HUES64 (cell line): ENCODE data around the gene OMD.

Experiments used
- H3K27ac ChIP-seq: 2 replicates; pipeline ENCODE4 v1.7.0; 2013; ENCODE audit warnings: low read depth, low read length, inconsistent platforms
- H3K27me3 ChIP-seq: 2 replicates; pipeline ENCODE4 v1.6.1; 2013; ENCODE audit warnings: mild to moderate bottlenecking, low read length; ENCODE audit not compliant: insufficient read depth
- H3K36me3 ChIP-seq: 2 replicates; pipeline ENCODE4 v1.6.1; 2013; ENCODE audit warnings: mild to moderate bottlenecking, low read length; ENCODE audit not compliant: insufficient read depth
- H3K4me1 ChIP-seq: 2 replicates; pipeline ENCODE4 v1.6.1; 2013; ENCODE audit warnings: mild to moderate bottlenecking, low read length, moderate library complexity; ENCODE audit not compliant: insufficient read depth
- H3K4me3 ChIP-seq: 2 replicates; pipeline ENCODE4 v1.5.1; 2013; ENCODE audit warnings: mild to moderate bottlenecking, low read length, moderate library complexity
- H3K9ac ChIP-seq: 2 replicates; pipeline ENCODE4 v1.6.1; 2013; ENCODE audit warnings: mild to moderate bottlenecking, low read depth, low read length
- H3K9me3 ChIP-seq: 2 replicates; pipeline ENCODE4 v1.6.1; 2013; ENCODE audit warnings: low read depth, low read length; ENCODE audit not compliant: insufficient read depth
- WGBS: fragments of 150-250, 120-280 bp; methylation state at CpG from one replicate; pipeline ENCODE4 v1.1.7; 2013; ENCODE audit warnings: missing lambda C conversion rate; 5-methylcytosine and 5-hydroxymethylcytosine counted together

The OMD gene

DNA sequence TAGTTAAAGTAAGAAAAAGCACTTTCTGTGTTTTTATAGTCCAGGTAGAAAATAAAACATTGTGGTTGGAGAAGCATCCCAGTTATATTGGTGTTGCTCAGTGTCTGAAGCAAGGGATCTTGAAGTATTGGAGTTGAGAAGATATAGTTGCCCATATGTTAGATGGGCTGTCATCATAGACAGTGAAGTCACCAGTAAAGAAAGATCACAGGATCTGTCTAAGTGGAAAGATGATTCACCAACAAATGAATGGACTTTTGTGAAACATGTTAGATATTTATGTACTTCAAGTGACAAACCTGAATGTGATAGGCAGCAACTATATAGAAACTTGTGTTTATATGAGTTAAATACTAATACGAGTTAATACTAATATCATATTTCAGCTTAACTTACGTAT lies 31.6 kb downstream of the OMD start:
- 0 out of 2 replicates have a peak, but pooled peaks cover 2% of the 10 kb centered on the region for H3K9me3 ChIP-seq
- no peak overlapping the region for H3K4me3 ChIP-seq
- no peak overlapping the region for H3K9ac ChIP-seq
- no peaks in the 10 kb centered on the region for H3K4me1 ChIP-seq
- no peak overlapping the region for H3K27ac ChIP-seq
- no peaks in the 10 kb centered on the region for H3K27me3 ChIP-seq
- 100% methylated on average over 1 of the region's 2 CpGs for WGBS
- H3K36me3 ChIP-seq, result no peaks in the 10 kb centered on the region

DNA sequence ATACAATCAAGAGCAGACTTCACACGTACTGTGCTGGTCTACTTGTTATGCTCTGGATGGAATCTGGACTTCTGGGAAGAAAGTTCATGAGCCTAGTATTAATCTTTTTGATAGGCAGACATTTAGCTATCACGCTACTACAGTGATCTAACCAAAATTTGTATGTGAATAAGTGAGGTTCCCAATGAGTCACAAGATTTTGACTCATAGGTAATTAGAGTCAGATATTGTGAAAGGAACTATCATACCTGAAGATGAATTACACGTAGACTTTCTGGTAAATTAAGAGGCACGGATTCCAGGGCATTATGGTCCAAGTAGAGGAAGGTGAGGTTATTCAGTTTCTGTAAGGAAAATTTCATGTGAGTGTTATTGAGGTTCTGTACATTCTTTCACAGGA lies 38.3 kb downstream of the OMD start:
- no peak overlapping the region for H3K9ac ChIP-seq
- no peaks in the 10 kb centered on the region for H3K36me3 ChIP-seq
- H3K4me3 ChIP-seq, result no peak overlapping the region
- H3K27me3 ChIP-seq, result no peaks in the 10 kb centered on the region
- no peaks in the 10 kb centered on the region for H3K9me3 ChIP-seq
- no peaks in the 10 kb centered on the region for H3K4me1 ChIP-seq
- no peak overlapping the region for H3K27ac ChIP-seq
- WGBS, result 96% methylated on average over 4 of the region's 4 CpGs

DNA sequence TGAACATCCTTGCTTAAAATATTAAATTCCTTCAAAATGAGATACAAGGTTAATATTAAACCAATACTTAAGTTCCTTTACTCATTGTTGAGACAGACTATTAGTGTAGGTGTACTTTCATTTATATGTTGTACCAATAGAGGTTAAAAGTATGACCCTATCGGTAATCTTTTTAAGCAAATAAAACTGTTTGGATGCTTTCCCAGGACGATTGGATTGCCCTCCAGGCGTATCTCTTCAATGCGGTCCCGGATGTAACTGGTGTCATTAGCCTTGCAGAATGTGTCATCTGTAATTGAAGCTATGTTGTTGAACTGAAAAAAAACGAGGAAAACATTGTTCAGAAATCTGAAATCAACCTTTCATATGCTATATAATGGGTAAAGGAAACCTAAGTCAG lies 38.8 kb downstream of the OMD start:
- WGBS, result 95% methylated on average over 5 of the region's 6 CpGs
- Histone ChIP-seq H3K27me3 (no peaks in the 10 kb centered on the region), H3K4me3 (no peak overlapping the region), H3K9ac (no peak overlapping the region), H3K9me3 (no peaks in the 10 kb centered on the region), H3K4me1 (peaks cover 4% of the 10 kb centered on the region; the same call in 1 of the 2 replicates), H3K27ac (no peak overlapping the region), H3K36me3 (no peaks in the 10 kb centered on the region)

GRCh38 chr9:92385001-92385400 lies 39.3 kb downstream of the OMD start:
- H3K4me1 ChIP-seq, result peaks cover 9% of the 10 kb centered on the region
- H3K9me3 ChIP-seq, result no peaks in the 10 kb centered on the region

GRCh38 chr9:92384375-92384774 lies 39.9 kb downstream of the OMD start:
- H3K27ac ChIP-seq, result no peak overlapping the region
- no peaks in the 10 kb centered on the region for H3K36me3 ChIP-seq
- no peak overlapping the region for H3K4me3 ChIP-seq
- H3K27me3 ChIP-seq, result no peaks in the 10 kb centered on the region
- H3K9me3 ChIP-seq, result no peaks in the 10 kb centered on the region
- H3K4me1 ChIP-seq, result peaks cover 15% of the 10 kb centered on the region
- no peak overlapping the region for H3K9ac ChIP-seq
- no CpG with 5 or more reads among the region's 1 CpG for WGBS

More at GRCh38 chr9:92385001-92385400, 39.3 kb downstream of the OMD start:
- Histone ChIP-seq H3K36me3 (no peaks in the 10 kb centered on the region), H3K4me3 (no peak overlapping the region), H3K27ac (no peak overlapping the region), H3K9ac (no peak overlapping the region), H3K27me3 (no peaks in the 10 kb centered on the region)
- WGBS, result 85% methylated on average over 2 of the region's 3 CpGs

- Histone ChIP-seq H3K9ac (no peak overlapping the region), H3K9me3 (no peaks in the 10 kb centered on the region), H3K4me1 (peaks cover 36% of the 10 kb centered on the region), H3K36me3 (no peaks in the 10 kb centered on the region), H3K27ac (no peak overlapping the region), H3K4me3 (no peak overlapping the region), H3K27me3 (no peaks in the 10 kb centered on the region)
- WGBS, result no CpG with 5 or more reads among the region's 2 CpGs
Measured at GRCh38 chr9:92381775-92382174, 42.5 kb downstream of the OMD start.

GRCh38 chr9:92380603-92381002 lies 43.7 kb downstream of the OMD start:
- Histone ChIP-seq H3K4me3 (no peak overlapping the region), H3K9ac (no peak overlapping the region), H3K27ac (no peak overlapping the region), H3K9me3 (no peaks in the 10 kb centered on the region), H3K27me3 (no peaks in the 10 kb centered on the region), H3K36me3 (no peaks in the 10 kb centered on the region), H3K4me1 (peaks cover 39% of the 10 kb centered on the region)
- WGBS, result 98% methylated on average over 2 of the region's 2 CpGs

- H3K27me3 ChIP-seq, result no peaks in the 10 kb centered on the region
- H3K9ac ChIP-seq, result no peak overlapping the region
- peaks cover 39% of the 10 kb centered on the region for H3K4me1 ChIP-seq
- H3K27ac ChIP-seq, result no peak overlapping the region
- no peaks in the 10 kb centered on the region for H3K36me3 ChIP-seq
- H3K9me3 ChIP-seq, result no peaks in the 10 kb centered on the region
- H3K4me3 ChIP-seq, result no peak overlapping the region
- 62% methylated on average over 6 of the region's 7 CpGs for WGBS
Measured at GRCh38 chr9:92378865-92379560, 45.3 kb downstream of the OMD start.

DNA sequence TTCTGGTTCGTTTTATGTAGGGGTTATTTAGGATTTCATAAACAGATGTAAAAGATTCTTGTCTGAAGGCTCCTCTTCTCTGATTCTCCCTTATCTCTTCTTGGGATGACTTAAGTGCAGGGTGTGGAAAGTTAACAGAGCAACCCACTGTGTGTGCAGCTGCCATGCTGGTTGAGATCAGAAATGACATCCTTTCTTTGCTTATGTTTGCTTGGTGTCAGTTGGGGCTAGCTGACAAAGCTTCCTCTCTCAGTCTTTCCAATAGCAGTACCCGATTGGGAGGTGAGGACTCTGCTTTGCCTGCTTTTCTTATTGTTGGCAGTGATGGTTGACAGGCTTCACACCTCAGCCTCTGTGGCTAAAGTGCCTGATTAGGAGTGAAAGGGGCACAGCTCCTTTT lies 46.4 kb downstream of the OMD start:
- H3K27ac ChIP-seq, result no peak overlapping the region
- no peaks in the 10 kb centered on the region for H3K9me3 ChIP-seq
- 91% methylated on average over 1 of the region's 2 CpGs for WGBS
- no peaks in the 10 kb centered on the region for H3K27me3 ChIP-seq
- no peaks in the 10 kb centered on the region for H3K36me3 ChIP-seq
- no peak overlapping the region for H3K4me3 ChIP-seq
- H3K4me1 ChIP-seq, result peaks cover 39% of the 10 kb centered on the region
- no peak overlapping the region for H3K9ac ChIP-seq

- peaks cover 15% of the 10 kb centered on the region; the same call in 1 of the 2 replicates for H3K4me1 ChIP-seq
- no peaks in the 10 kb centered on the region for H3K36me3 ChIP-seq
- no peak overlapping the region for H3K27ac ChIP-seq
- H3K9me3 ChIP-seq, result no peaks in the 10 kb centered on the region
- H3K27me3 ChIP-seq, result no peaks in the 10 kb centered on the region
- no peak overlapping the region for H3K9ac ChIP-seq
- 100% methylated on average over 1 of the region's 2 CpGs for WGBS
- H3K4me3 ChIP-seq, result no peak overlapping the region
Measured at GRCh38 chr9:92373167-92373566, 51.1 kb downstream of the OMD start.

DNA sequence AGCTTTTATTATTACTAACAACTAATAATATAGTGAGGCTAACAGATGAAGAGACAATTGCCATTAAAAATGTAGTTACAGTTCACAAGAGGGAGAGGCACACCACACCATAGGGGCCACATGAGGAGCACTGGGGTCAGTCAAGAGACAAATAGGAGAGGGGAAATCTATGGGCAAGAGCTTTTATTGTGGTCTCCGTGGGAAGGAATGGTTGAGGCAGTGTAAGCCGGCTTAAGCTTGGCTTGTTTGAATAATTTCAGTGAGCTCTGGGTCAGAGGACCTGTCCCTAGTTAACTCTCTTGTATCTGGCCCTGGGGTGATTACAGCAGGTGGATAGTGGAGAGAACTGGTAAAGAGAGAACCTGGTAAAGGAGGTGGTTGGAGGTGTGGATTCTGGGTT lies 55.2 kb downstream of the OMD start:
- H3K27me3 ChIP-seq, result no peaks in the 10 kb centered on the region
- no peak overlapping the region for H3K9ac ChIP-seq
- WGBS, result 10% methylated on average over 2 of the region's 2 CpGs
- no peak overlapping the region for H3K4me3 ChIP-seq
- H3K9me3 ChIP-seq, result no peaks in the 10 kb centered on the region
- H3K36me3 ChIP-seq, result 0 out of 2 replicates have a peak, but pooled peaks cover 4% of the 10 kb centered on the region
- H3K27ac ChIP-seq, result no peak overlapping the region
- H3K4me1 ChIP-seq, result 0 out of 2 replicates have a peak, but pooled peaks cover 3% of the 10 kb centered on the region
